ENCODE data around the gene PCDH12. TPM values are rescaled to one million over a fixed set of nuclear protein-coding genes. Genes with fewer than 3 reads are reported as not detected.

The PCDH12 gene
- total and polyA plus RNA-seq, 9 donors = 13.0 to 19.9 (median 18.7) TPM

GRCh38 chr5:141942185-141942857, 15.7 kb downstream of the PCDH12 start:
- whole genome bisulfite sequencing (ENCODE audit: insufficient coverage) = 46% methylated on average over 5 of the region's 9 CpGs
- Histone ChIP-seq H3K9me3 (replicated peaks; ENCODE audit: control insufficient read depth, low read depth, low read length) (no peaks in the 10 kb centered on the region), H3K27ac (ENCODE audit: low read length) (no peak overlapping the region), H3K4me1 (ENCODE audit: control insufficient read depth, insufficient read depth, low read length) (peaks cover 19% of the 10 kb centered on the region), H3K4me3 (ENCODE audit: low read length) (no peak overlapping the region), H3K27me3 (ENCODE audit: control insufficient read depth, insufficient read depth, low read length) (peaks cover 2% of the 10 kb centered on the region), H3K36me3 (ENCODE audit: control insufficient read depth, insufficient read depth, low read length) (peaks cover 41% of the 10 kb centered on the region)
- DNase-seq = no peak

GRCh38 chr5:141941779-141942178, 16.2 kb downstream of the PCDH12 start:
- WGBS (ENCODE audit: insufficient coverage) = 80% methylated on average over 1 of the region's 6 CpGs
- Histone ChIP-seq H3K4me3 (ENCODE audit: low read length) (no peak overlapping the region), H3K27ac (ENCODE audit: low read length) (no peak overlapping the region), H3K27me3 (ENCODE audit: control insufficient read depth, insufficient read depth, low read length) (peaks cover 2% of the 10 kb centered on the region), H3K36me3 (ENCODE audit: control insufficient read depth, insufficient read depth, low read length) (peaks cover 46% of the 10 kb centered on the region), H3K4me1 (ENCODE audit: control insufficient read depth, insufficient read depth, low read length) (peaks cover 19% of the 10 kb centered on the region), H3K9me3 (replicated peaks; ENCODE audit: control insufficient read depth, low read depth, low read length) (no peaks in the 10 kb centered on the region)
- DNase-seq = no peak

- WGBS (ENCODE audit: insufficient coverage) = 71% methylated on average over 4 of the region's 6 CpGs
- Histone ChIP-seq H3K4me3 (ENCODE audit: low read length) (no peak overlapping the region), H3K27ac (ENCODE audit: low read length) (no peak overlapping the region), H3K4me1 (ENCODE audit: control insufficient read depth, insufficient read depth, low read length) (peaks cover 16% of the 10 kb centered on the region), H3K27me3 (ENCODE audit: control insufficient read depth, insufficient read depth, low read length) (peaks cover 2% of the 10 kb centered on the region), H3K9me3 (replicated peaks; ENCODE audit: control insufficient read depth, low read depth, low read length) (no peaks in the 10 kb centered on the region), H3K36me3 (ENCODE audit: control insufficient read depth, insufficient read depth, low read length) (peaks cover 48% of the 10 kb centered on the region)
- DNase-seq = no peak
Observed at GRCh38 chr5:141941307-141941706, 16.7 kb downstream of the PCDH12 start.

GRCh38 chr5:141940695-141941271, 17.2 kb downstream of the PCDH12 start:
- Histone ChIP-seq H3K36me3 (ENCODE audit: control insufficient read depth, insufficient read depth, low read length) (peaks cover 53% of the 10 kb centered on the region), H3K4me3 (ENCODE audit: low read length) (no peak overlapping the region), H3K9me3 (replicated peaks; ENCODE audit: control insufficient read depth, low read depth, low read length) (no peaks in the 10 kb centered on the region), H3K4me1 (ENCODE audit: control insufficient read depth, insufficient read depth, low read length) (peaks cover 11% of the 10 kb centered on the region), H3K27ac (ENCODE audit: low read length) (no peak overlapping the region), H3K27me3 (ENCODE audit: control insufficient read depth, insufficient read depth, low read length) (no peaks in the 10 kb centered on the region)
- peak; percentile 50 for DNase-seq
- 50% methylated on average over 4 of the region's 6 CpGs for WGBS (ENCODE audit: insufficient coverage)

- Histone ChIP-seq H3K27me3 (ENCODE audit: control insufficient read depth, insufficient read depth, low read length) (no peaks in the 10 kb centered on the region), H3K36me3 (ENCODE audit: control insufficient read depth, insufficient read depth, low read length) (peaks cover 87% of the 10 kb centered on the region), H3K9me3 (replicated peaks; ENCODE audit: control insufficient read depth, low read depth, low read length) (no peaks in the 10 kb centered on the region), H3K27ac (ENCODE audit: low read length) (no peak overlapping the region), H3K4me3 (ENCODE audit: low read length) (no peak overlapping the region), H3K4me1 (ENCODE audit: control insufficient read depth, insufficient read depth, low read length) (no peaks in the 10 kb centered on the region)
- no peak for DNase-seq
- 92% methylated on average over 2 of the region's 4 CpGs for WGBS (ENCODE audit: insufficient coverage)
Observed at GRCh38 chr5:141935538-141935937, 22.5 kb downstream of the PCDH12 start.

DNA sequence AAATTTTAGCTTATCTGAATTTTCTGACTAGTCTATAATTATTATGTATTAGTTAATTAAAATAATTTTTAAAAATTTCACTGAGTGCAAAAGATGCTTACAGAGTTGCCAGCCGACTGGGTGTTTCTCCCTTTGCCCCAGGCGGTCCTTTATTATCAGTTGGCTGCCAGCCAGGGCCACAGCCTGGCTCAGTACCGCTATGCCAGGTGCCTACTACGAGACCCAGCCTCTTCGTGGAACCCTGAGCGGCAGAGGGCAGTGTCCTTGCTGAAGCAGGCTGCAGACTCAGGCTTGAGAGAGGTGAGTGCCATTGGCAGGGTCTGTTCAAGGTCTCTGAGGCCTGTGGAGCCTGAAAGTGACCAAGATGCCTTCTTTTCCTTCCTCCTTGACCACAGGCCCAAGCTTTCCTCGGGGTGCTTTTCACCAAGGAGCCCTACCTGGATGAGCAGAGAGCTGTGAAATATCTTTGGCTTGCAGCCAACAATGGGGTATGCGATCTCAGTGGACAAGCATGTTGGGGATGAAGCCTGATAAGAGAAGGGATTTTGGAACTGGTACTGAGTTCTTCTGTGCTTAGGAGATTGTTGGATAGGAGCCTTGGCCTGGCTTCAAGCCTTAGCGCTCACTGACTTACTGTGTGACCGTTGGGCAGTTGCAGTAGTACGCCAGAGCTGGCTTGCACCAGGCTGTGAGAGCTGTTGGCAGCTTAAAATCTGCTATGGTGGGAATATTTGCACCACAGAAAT, 23.7 kb downstream of the PCDH12 start:
- Histone ChIP-seq H3K4me3 (ENCODE audit: low read length) (no peak overlapping the region), H3K36me3 (ENCODE audit: control insufficient read depth, insufficient read depth, low read length) (peaks cover 86% of the 10 kb centered on the region), H3K4me1 (ENCODE audit: control insufficient read depth, insufficient read depth, low read length) (no peaks in the 10 kb centered on the region), H3K9me3 (replicated peaks; ENCODE audit: control insufficient read depth, low read depth, low read length) (no peaks in the 10 kb centered on the region), H3K27ac (ENCODE audit: low read length) (no peak overlapping the region), H3K27me3 (ENCODE audit: control insufficient read depth, insufficient read depth, low read length) (no peaks in the 10 kb centered on the region)
- WGBS (ENCODE audit: insufficient coverage) = 83% methylated on average over 8 of the region's 11 CpGs
- DNase-seq = no peak

- Histone ChIP-seq H3K27me3 (ENCODE audit: control insufficient read depth, insufficient read depth, low read length) (no peaks in the 10 kb centered on the region), H3K27ac (ENCODE audit: low read length) (no peak overlapping the region), H3K4me3 (ENCODE audit: low read length) (no peak overlapping the region), H3K4me1 (ENCODE audit: control insufficient read depth, insufficient read depth, low read length) (no peaks in the 10 kb centered on the region), H3K36me3 (ENCODE audit: control insufficient read depth, insufficient read depth, low read length) (peaks cover 86% of the 10 kb centered on the region), H3K9me3 (replicated peaks; ENCODE audit: control insufficient read depth, low read depth, low read length) (no peaks in the 10 kb centered on the region)
- no peak for DNase-seq
- WGBS (ENCODE audit: insufficient coverage) = 84% methylated on average over 6 of the region's 7 CpGs
Observed at GRCh38 chr5:141933151-141933550, 24.9 kb downstream of the PCDH12 start.

DNA sequence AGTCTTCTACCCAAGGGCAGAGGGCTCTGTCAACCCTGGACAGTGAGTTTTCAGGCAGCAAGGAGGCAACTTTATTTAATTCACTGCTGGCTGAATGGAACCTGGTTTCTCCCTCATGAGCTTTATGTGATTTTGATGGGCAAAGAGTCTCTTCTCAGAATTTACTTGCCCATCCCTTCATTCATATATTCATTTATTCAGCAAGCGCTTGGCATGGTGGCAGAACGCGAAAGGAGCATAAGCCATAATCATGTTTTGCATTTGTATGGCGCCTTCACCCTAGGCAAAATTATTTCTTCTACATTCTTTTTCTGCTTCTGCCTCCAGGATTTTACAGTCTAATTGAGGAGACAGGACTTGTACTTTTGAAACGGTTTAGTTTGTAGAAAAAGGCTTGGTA, 26.3 kb downstream of the PCDH12 start:
- peaks cover 87% of the 10 kb centered on the region for H3K36me3 ChIP-seq (ENCODE audit: control insufficient read depth, insufficient read depth, low read length)
- no peaks in the 10 kb centered on the region for H3K9me3 ChIP-seq (replicated peaks; ENCODE audit: control insufficient read depth, low read depth, low read length)
- no peaks in the 10 kb centered on the region for H3K4me1 ChIP-seq (ENCODE audit: control insufficient read depth, insufficient read depth, low read length)
- WGBS (ENCODE audit: insufficient coverage) = 80% methylated on average over 1 of the region's 5 CpGs
- H3K4me3 ChIP-seq (ENCODE audit: low read length) = no peak overlapping the region
- DNase-seq = no peak
- no peaks in the 10 kb centered on the region for H3K27me3 ChIP-seq (ENCODE audit: control insufficient read depth, insufficient read depth, low read length)
- H3K27ac ChIP-seq (ENCODE audit: low read length) = no peak overlapping the region

DNA sequence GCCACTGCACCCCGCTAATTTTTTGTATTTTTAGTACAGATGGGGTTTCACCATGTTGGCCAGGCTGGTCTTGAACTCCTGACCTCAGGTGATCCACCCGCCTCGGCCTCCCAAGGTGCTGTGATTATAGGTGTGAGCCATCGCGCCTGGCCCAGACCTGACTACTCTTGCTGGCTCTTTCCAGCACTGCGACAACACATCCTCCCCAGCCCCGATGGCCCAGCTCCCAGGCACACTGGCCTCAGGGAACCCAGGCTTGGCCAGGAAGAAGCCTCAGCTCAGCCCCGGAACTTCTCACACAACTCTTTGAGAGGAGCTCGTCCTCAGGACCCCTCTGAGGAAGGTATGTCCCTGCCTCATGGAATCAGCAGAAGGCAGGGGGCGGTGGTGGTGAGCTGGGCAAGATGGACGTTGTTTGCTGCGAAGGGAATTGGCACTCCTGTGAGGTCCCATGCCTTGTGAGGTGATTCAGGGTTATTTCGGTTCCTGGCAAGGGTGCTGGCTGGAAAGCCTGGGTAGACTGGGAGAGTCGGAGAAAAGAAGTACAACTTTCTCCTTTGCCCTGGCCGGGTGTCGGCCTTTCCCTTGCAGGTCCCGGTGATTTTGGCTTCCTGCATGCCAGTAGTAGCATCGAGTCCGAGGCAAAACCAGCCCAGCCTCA, 28.5 kb downstream of the PCDH12 start:
- H3K9me3 ChIP-seq (replicated peaks; ENCODE audit: control insufficient read depth, low read depth, low read length) = no peaks in the 10 kb centered on the region
- peaks cover 82% of the 10 kb centered on the region for H3K36me3 ChIP-seq (ENCODE audit: control insufficient read depth, insufficient read depth, low read length)
- 95% methylated on average over 13 of the region's 19 CpGs for WGBS (ENCODE audit: insufficient coverage)
- no peak overlapping the region for H3K27ac ChIP-seq (ENCODE audit: low read length)
- no peak overlapping the region for H3K4me3 ChIP-seq (ENCODE audit: low read length)
- H3K27me3 ChIP-seq (ENCODE audit: control insufficient read depth, insufficient read depth, low read length) = no peaks in the 10 kb centered on the region
- H3K4me1 ChIP-seq (ENCODE audit: control insufficient read depth, insufficient read depth, low read length) = peaks cover under 1% of the 10 kb centered on the region
- no peak for DNase-seq

DNA sequence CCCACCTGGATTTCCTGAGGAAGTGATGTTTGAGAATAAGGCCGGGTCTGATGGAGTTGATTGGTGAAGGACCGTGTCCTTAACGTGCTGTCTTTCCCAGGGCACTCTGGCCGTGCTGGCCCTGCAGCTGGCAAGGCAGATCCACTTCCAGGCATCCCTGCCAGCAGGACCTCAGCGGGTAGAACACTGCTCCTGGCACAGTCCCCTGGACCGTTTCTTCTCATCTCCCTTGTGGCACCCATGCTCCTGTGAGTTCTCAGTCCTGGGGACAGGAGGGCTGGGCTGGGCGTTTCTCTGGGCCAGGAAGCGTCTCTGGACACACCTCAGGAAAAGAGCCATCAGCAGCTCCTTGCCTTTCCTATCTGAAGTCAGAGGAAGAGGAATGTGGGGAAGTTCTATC, 30.0 kb downstream of the PCDH12 start:
- H3K27me3 ChIP-seq (ENCODE audit: control insufficient read depth, insufficient read depth, low read length) = no peaks in the 10 kb centered on the region
- H3K4me3 ChIP-seq (ENCODE audit: low read length) = no peak overlapping the region
- peaks cover 72% of the 10 kb centered on the region for H3K36me3 ChIP-seq (ENCODE audit: control insufficient read depth, insufficient read depth, low read length)
- no peak overlapping the region for H3K27ac ChIP-seq (ENCODE audit: low read length)
- 90% methylated on average over 6 of the region's 8 CpGs for WGBS (ENCODE audit: insufficient coverage)
- peaks cover 9% of the 10 kb centered on the region for H3K4me1 ChIP-seq (ENCODE audit: control insufficient read depth, insufficient read depth, low read length)
- no peaks in the 10 kb centered on the region for H3K9me3 ChIP-seq (replicated peaks; ENCODE audit: control insufficient read depth, low read depth, low read length)
- DNase-seq = no peak
